Measurements from ENCODE around the gene MS4A6E. TPM values are rescaled to one million over a fixed set of nuclear protein-coding genes. Genes with fewer than 3 reads are reported as not detected.

Gene MS4A6E
- total RNA-seq, 3 donors from 2014 or later: 2.1 TPM; not detected in 2

- H3K4me1 ChIP-seq: no peaks in the 10 kb centered on the region
- H3K27me3 ChIP-seq: no peaks in the 10 kb centered on the region
- DNase-seq (ENCODE audit: low spot score in 2 of 2): no peak
- TF ChIP-seq POLR2AphosphoS5 (IDR thresholded peaks at IDR 0.05) (no peak), CTCF (IDR thresholded peaks at IDR 0.05) (peak in 2 of 3 donors; percentile 28 to 54)
- intact Hi-C loops (cut with DNase I; ENCODE audit: low total_unique reads): no loop called here
- no peak overlapping the region for H3K4me3 ChIP-seq
- H3K9me3 ChIP-seq: no peaks in the 10 kb centered on the region
- H3K36me3 ChIP-seq: no peaks in the 10 kb centered on the region
- no peak overlapping the region for H3K27ac ChIP-seq
Observed at GRCh38 chr11:60334005-60334620, 7.1 kb downstream of the MS4A6E start.

GRCh38 chr11:60336767-60337391 is 9.8 kb downstream of the MS4A6E start:
- Histone ChIP-seq H3K9me3 (no peaks in the 10 kb centered on the region), H3K27ac (no peak overlapping the region)

GRCh38 chr11:60338053-60338452 is 11.0 kb downstream of the MS4A6E start:
- no peak for DNase-seq (ENCODE audit: low spot score in 2 of 2)
- intact Hi-C loops (cut with DNase I; ENCODE audit: low total_unique reads): no loop called here
- TF ChIP-seq POLR2AphosphoS5 (IDR thresholded peaks at IDR 0.05) (no peak), CTCF (IDR thresholded peaks at IDR 0.05) (no peak)
- Histone ChIP-seq H3K36me3 (no peaks in the 10 kb centered on the region), H3K27ac (no peak overlapping the region), H3K4me3 (no peak overlapping the region), H3K9me3 (no peaks in the 10 kb centered on the region), H3K4me1 (no peaks in the 10 kb centered on the region), H3K27me3 (no peaks in the 10 kb centered on the region)

More at GRCh38 chr11:60336767-60337391, 9.8 kb downstream of the MS4A6E start:
- no peak for TF ChIP-seq CTCF (IDR thresholded peaks at IDR 0.05)
- no peak for TF ChIP-seq POLR2A (IDR thresholded peaks at IDR 0.05)
- TF ChIP-seq POLR2AphosphoS5 (IDR thresholded peaks at IDR 0.05): no peak
- no peak for DNase-seq (ENCODE audit: low spot score in 2 of 2)
- H3K27me3 ChIP-seq: no peaks in the 10 kb centered on the region
- no peak overlapping the region for H3K4me3 ChIP-seq
- intact Hi-C loops (cut with DNase I; ENCODE audit: low total_unique reads): no loop called here
- no peaks in the 10 kb centered on the region for H3K4me1 ChIP-seq
- H3K36me3 ChIP-seq: no peaks in the 10 kb centered on the region

- Histone ChIP-seq H3K36me3 (no peaks in the 10 kb centered on the region), H3K9me3 (no peaks in the 10 kb centered on the region), H3K27ac (no peak overlapping the region), H3K4me3 (no peak overlapping the region), H3K27me3 (no peaks in the 10 kb centered on the region), H3K4me1 (no peaks in the 10 kb centered on the region)
- intact Hi-C loops (cut with DNase I; ENCODE audit: low total_unique reads): no loop called here
- TF ChIP-seq POLR2AphosphoS5 (IDR thresholded peaks at IDR 0.05): no peak
- no peak for TF ChIP-seq CTCF (IDR thresholded peaks at IDR 0.05)
- TF ChIP-seq POLR2A (IDR thresholded peaks at IDR 0.05): no peak
- DNase-seq (ENCODE audit: low spot score in 2 of 2): no peak
Observed at GRCh38 chr11:60339356-60339755, 12.3 kb downstream of the MS4A6E start.

- Histone ChIP-seq H3K27ac (no peak overlapping the region), H3K27me3 (no peaks in the 10 kb centered on the region), H3K36me3 (no peaks in the 10 kb centered on the region), H3K4me1 (no peaks in the 10 kb centered on the region), H3K4me3 (no peak overlapping the region), H3K9me3 (no peaks in the 10 kb centered on the region)
- TF ChIP-seq POLR2AphosphoS5 (IDR thresholded peaks at IDR 0.05): no peak
- TF ChIP-seq CTCF (IDR thresholded peaks at IDR 0.05): peak in 1 of 3 donors; percentile 27
- intact Hi-C loops (cut with DNase I; ENCODE audit: low total_unique reads): no loop called here
- no peak for DNase-seq (ENCODE audit: low spot score in 2 of 2)
Observed at GRCh38 chr11:60343094-60343704, 16.1 kb downstream of the MS4A6E start.

Measured in breast epithelium (tissue), 4 donors.